Activated T-helper 2 cell treated with anti-CD3 and anti-CD28 coated beads, Interferon-gamma antibody, Interleukin-2, Interleukin-4, amounts not matched to agents 10 μg/mL and 5 μg/mL and 100 μg/mL, durations not matched to agents 14 hours and 24 hours and 36 hours (primary cell): Measurements from ENCODE around the gene ZNF557. TPM values are rescaled to one million over a fixed set of nuclear protein-coding genes. Genes with fewer than 3 reads are reported as not detected.
A peak's percentile ranks its signal among the peaks of the same experiment; 100 is the strongest.

Source experiments
- DNase-seq: peaks from one replicate; pipeline ENCODE4 v3.0.0; 2021; ENCODE audit warnings: low spot score
- H3K27ac Mint-ChIP-seq: one replicate; pipeline ENCODE4 v1.8.0; 2021; ENCODE audit warnings: mixed read lengths
- H3K27me3 Mint-ChIP-seq: one replicate; pipeline ENCODE4 v1.8.0; 2021; ENCODE audit warnings: low read depth, mixed read lengths
- H3K36me3 Mint-ChIP-seq: one replicate; pipeline ENCODE4 v1.8.0; 2021; ENCODE audit warnings: low read depth, mixed read lengths
- H3K4me1 Mint-ChIP-seq: one replicate; pipeline ENCODE4 v1.8.0; 2021; ENCODE audit warnings: low read depth, mixed read lengths
- H3K4me3 Mint-ChIP-seq: one replicate; pipeline ENCODE4 v1.8.0; 2021; ENCODE audit warnings: low read depth, mild to moderate bottlenecking, moderate library complexity, mixed read lengths
- H3K9me3 Mint-ChIP-seq: one replicate; pipeline ENCODE4 v1.8.0; 2021; ENCODE audit warnings: mixed read lengths
- intact Hi-C: fragments of 100-400 bp; cut with micrococcal nuclease; formaldehyde crosslinking; loops from one replicate; pipeline ENCODE4 v1.15.1; 2023
- total RNA-seq: library from RNA; stranded (reverse); gene quantifications from 2 replicates; pipeline ENCODE4 v1.2.3, GENCODE V29; 2022

Gene ZNF557
- total RNA-seq, 1 donor from 2014 or later: 9.2 TPM

DNA sequence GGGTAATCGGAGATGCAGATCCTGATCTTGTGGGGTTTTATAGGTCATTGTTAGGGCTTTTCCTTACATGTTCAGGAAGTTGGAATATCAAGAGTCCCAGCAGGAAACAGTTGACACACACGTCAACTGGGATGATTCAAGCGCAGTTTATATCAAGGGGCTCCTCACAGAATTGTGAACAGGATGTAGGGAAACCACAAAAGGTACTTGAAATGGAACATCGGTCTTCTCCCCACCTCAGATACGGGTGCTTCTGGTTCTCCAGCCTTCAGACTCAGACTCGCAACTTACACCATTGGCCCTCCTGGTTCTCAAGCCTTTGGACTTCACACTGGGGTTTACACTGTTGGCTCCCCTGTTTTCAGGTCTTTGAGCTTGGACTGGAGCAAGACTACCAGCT, 19.5 kb downstream of the ZNF557 start:
- intact Hi-C loops: no loop called here
- Mint-ChIP-seq H3K9me3 (peaks cover 72% of the 10 kb centered on the region), H3K27me3 (no peaks in the 10 kb centered on the region), H3K36me3 (peaks cover 38% of the 10 kb centered on the region), H3K4me3 (no peak overlapping the region), H3K4me1 (no peaks in the 10 kb centered on the region), H3K27ac (no peak overlapping the region)
- DNase-seq: no peak

DNA sequence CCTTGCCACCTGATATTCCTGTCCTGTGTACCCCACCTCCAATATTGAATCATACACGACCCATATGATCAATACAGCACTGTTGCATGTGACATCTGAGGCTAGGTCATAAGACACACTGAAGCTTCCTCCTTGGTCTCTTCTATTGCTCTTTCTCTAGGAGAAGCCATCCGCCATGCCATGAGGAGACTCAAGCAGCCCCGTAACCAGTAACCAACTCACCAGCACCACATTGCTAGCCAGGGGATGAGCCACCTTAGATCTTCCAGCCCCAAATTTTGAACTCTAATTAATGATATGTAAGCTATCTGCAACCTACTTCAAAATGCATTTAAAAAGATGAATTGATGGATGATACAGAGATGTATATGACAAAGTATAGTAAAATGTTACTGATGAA, 28.6 kb downstream of the ZNF557 start:
- Mint-ChIP-seq H3K9me3 (peaks cover 37% of the 10 kb centered on the region), H3K4me1 (peaks cover 19% of the 10 kb centered on the region), H3K36me3 (peaks cover 19% of the 10 kb centered on the region), H3K27me3 (peaks cover 10% of the 10 kb centered on the region), H3K4me3 (peak overlapping the region; percentile 89), H3K27ac (peak overlapping the region; percentile 88)
- no peak for DNase-seq
- intact Hi-C loops: no loop called here

- H3K4me3 Mint-ChIP-seq: peak overlapping the region; percentile 89
- peaks cover 32% of the 10 kb centered on the region for H3K9me3 Mint-ChIP-seq
- H3K27me3 Mint-ChIP-seq: peaks cover 10% of the 10 kb centered on the region
- peak; percentile 86 for DNase-seq
- peaks cover 19% of the 10 kb centered on the region for H3K4me1 Mint-ChIP-seq
- peaks cover 16% of the 10 kb centered on the region for H3K36me3 Mint-ChIP-seq
- peak overlapping the region; percentile 88 for H3K27ac Mint-ChIP-seq
- intact Hi-C loops: no loop called here
Measured at GRCh38 chr19:7098701-7099596, 29.4 kb downstream of the ZNF557 start.

DNA sequence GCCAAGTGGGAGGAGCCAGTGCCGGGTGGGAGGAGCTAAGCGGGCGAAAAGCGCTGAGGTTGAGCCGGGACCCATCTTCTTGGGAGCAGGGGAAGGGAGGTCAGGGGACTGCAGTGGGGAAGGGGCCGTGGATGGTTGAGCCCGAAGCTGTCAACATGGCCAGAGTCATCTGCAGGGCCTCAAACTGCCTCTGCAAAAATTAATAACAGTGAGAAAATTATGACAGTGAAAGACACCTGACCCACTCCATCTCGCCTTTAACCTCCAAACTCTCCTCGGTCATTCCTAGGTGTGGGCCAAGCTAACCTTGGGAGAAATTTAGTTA, 30.1 kb downstream of the ZNF557 start:
- Mint-ChIP-seq H3K4me1 (peaks cover 19% of the 10 kb centered on the region), H3K27ac (peak overlapping the region; percentile 88), H3K27me3 (peaks cover 10% of the 10 kb centered on the region), H3K4me3 (peak overlapping the region; percentile 89), H3K9me3 (peaks cover 30% of the 10 kb centered on the region), H3K36me3 (peaks cover 16% of the 10 kb centered on the region)
- DNase-seq: no peak
- intact Hi-C loops: no loop called here

DNA sequence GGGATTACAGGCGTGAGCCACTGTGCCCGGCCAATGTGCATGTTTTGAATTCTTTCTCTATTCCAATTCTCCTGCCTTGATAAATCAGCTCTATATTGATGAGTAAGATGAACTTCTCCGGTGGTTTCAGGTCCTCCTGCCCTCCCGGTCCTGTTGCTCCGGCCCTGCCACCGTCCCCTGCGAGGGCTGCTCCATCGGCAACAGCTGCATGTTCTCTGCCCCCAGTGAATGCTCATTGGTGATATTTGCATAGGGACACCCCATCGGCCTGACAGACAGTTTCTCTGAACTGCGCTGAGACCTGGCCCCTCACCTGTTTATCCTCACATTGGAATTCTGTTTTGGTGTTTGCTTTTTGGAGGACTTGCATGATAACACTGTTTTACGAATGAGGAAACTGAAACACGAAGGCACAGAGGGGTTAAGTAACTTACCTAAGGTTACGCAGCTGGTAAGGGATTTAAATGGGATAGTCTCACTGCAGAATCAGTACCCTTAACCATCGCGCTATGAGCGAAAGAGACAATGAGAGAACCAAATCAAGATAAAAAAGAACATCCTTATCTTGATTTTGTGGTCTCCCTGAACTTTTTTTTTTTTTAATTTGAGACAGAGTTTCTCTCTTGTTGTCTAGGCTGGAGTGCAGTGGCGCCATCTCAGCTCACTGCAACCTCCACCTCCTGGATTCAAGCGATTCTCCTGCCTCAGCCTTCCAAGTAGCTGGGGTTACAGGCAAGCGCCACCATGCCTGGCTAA, 32.2 kb downstream of the ZNF557 start:
- intact Hi-C loops: loop anchor here (1.0 kb wide), 1 partner anchor 240 kb away; no protein-coding TSS in a partner anchor
- Mint-ChIP-seq H3K9me3 (peaks cover 16% of the 10 kb centered on the region), H3K4me1 (peaks cover 19% of the 10 kb centered on the region), H3K4me3 (peak overlapping the region; percentile 7), H3K27ac (no peak overlapping the region), H3K27me3 (peaks cover 10% of the 10 kb centered on the region), H3K36me3 (peaks cover 7% of the 10 kb centered on the region)
- no peak for DNase-seq

GRCh38 chr19:7104747-7105447, 35.4 kb downstream of the ZNF557 start:
- intact Hi-C loops: no loop called here
- H3K9me3 Mint-ChIP-seq: no peaks in the 10 kb centered on the region

GRCh38 chr19:7106711-7107657, 37.5 kb downstream of the ZNF557 start:
- Mint-ChIP-seq H3K4me1 (peaks cover 4% of the 10 kb centered on the region), H3K27me3 (no peaks in the 10 kb centered on the region), H3K27ac (no peak overlapping the region), H3K9me3 (no peaks in the 10 kb centered on the region), H3K4me3 (no peak overlapping the region), H3K36me3 (no peaks in the 10 kb centered on the region)
- intact Hi-C loops: no loop called here
- DNase-seq: no peak

More at GRCh38 chr19:7104747-7105447, 35.4 kb downstream of the ZNF557 start:
- Mint-ChIP-seq H3K4me3 (no peak overlapping the region), H3K4me1 (peaks cover 10% of the 10 kb centered on the region), H3K27ac (no peak overlapping the region), H3K36me3 (no peaks in the 10 kb centered on the region), H3K27me3 (peaks cover 10% of the 10 kb centered on the region)
- DNase-seq: no peak

DNA sequence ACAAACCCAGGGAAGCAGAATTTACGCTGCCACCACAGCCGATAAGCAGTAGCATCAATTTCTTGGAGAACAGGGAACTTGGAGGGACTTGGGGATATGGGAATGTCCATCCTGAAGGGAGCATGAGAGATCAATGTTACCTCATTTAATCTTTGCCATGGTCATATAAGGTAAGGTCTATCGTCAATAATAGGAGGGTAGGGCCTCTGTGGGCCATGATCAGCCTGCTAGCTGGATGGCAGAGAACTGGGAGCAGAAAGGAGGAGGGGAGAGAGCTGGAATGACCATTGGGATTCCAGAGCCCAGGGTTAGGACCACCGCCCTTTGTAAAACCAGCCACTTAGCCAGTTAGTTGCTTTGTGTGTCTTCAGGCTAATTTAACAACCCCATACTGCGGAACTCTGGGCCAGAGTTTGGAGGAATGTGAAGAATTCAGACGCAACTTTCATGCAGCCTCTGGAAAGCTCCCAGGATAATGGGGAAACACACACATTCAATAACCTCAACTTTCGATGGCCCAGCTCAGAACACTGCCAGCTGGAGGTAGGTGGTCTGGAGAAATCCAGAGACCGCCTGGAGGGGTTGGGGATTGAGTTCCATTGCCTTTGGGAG, 40.3 kb downstream of the ZNF557 start:
- H3K4me3 Mint-ChIP-seq: no peak overlapping the region
- intact Hi-C loops: no loop called here
- H3K36me3 Mint-ChIP-seq: no peaks in the 10 kb centered on the region
- DNase-seq: no peak
- no peaks in the 10 kb centered on the region for H3K4me1 Mint-ChIP-seq
- no peaks in the 10 kb centered on the region for H3K27me3 Mint-ChIP-seq
- peaks cover 4% of the 10 kb centered on the region for H3K9me3 Mint-ChIP-seq
- no peak overlapping the region for H3K27ac Mint-ChIP-seq

DNA sequence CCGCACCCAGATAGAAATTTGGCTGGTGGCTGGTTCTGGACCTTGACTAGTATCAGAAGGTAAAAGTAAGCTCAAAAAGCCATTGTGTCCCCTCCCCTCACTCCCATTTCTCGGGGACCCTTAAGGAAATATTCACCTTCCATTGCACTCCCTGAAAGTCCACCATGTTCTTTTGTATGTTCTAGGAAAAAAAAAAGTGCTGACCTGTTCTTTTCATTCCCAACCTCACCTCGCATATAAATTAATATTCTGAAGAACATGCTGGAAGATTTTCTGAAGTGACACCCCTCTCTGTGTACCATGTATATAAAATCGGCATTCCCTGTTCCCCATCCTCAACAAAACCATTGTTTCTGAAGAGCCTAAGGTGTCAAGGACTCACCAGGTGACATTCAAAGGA, 43.2 kb downstream of the ZNF557 start:
- Mint-ChIP-seq H3K36me3 (no peaks in the 10 kb centered on the region), H3K9me3 (peaks cover 4% of the 10 kb centered on the region), H3K4me3 (no peak overlapping the region), H3K27ac (no peak overlapping the region), H3K4me1 (no peaks in the 10 kb centered on the region), H3K27me3 (no peaks in the 10 kb centered on the region)
- intact Hi-C loops: no loop called here
- DNase-seq: no peak

- H3K9me3 Mint-ChIP-seq: peaks cover 4% of the 10 kb centered on the region
- H3K4me1 Mint-ChIP-seq: no peaks in the 10 kb centered on the region
- H3K27me3 Mint-ChIP-seq: no peaks in the 10 kb centered on the region
- H3K27ac Mint-ChIP-seq: no peak overlapping the region
- intact Hi-C loops: no loop called here
- no peak overlapping the region for H3K4me3 Mint-ChIP-seq
- DNase-seq: no peak
- H3K36me3 Mint-ChIP-seq: no peaks in the 10 kb centered on the region
Measured at GRCh38 chr19:7113233-7113632, 43.7 kb downstream of the ZNF557 start.

GRCh38 chr19:7115721-7116120, 46.2 kb downstream of the ZNF557 start:
- H3K4me1 Mint-ChIP-seq: no peaks in the 10 kb centered on the region
- no peak overlapping the region for H3K27ac Mint-ChIP-seq
- no peaks in the 10 kb centered on the region for H3K36me3 Mint-ChIP-seq
- peaks cover 8% of the 10 kb centered on the region for H3K9me3 Mint-ChIP-seq
- H3K4me3 Mint-ChIP-seq: no peak overlapping the region
- no peak for DNase-seq
- intact Hi-C loops: no loop called here
- no peaks in the 10 kb centered on the region for H3K27me3 Mint-ChIP-seq

- no peak overlapping the region for H3K27ac Mint-ChIP-seq
- DNase-seq: no peak
- H3K36me3 Mint-ChIP-seq: no peaks in the 10 kb centered on the region
- no peaks in the 10 kb centered on the region for H3K4me1 Mint-ChIP-seq
- H3K27me3 Mint-ChIP-seq: no peaks in the 10 kb centered on the region
- intact Hi-C loops: no loop called here
- peaks cover 8% of the 10 kb centered on the region for H3K9me3 Mint-ChIP-seq
- no peak overlapping the region for H3K4me3 Mint-ChIP-seq
Measured at GRCh38 chr19:7117248-7117647, 47.7 kb downstream of the ZNF557 start.
